ENCODE data around the gene ZNF385B.

GRCh38 chr2:179579800-179580199 is 281.6 kb downstream of the ZNF385B start:
- TF ChIP-seq, protein P1, sequence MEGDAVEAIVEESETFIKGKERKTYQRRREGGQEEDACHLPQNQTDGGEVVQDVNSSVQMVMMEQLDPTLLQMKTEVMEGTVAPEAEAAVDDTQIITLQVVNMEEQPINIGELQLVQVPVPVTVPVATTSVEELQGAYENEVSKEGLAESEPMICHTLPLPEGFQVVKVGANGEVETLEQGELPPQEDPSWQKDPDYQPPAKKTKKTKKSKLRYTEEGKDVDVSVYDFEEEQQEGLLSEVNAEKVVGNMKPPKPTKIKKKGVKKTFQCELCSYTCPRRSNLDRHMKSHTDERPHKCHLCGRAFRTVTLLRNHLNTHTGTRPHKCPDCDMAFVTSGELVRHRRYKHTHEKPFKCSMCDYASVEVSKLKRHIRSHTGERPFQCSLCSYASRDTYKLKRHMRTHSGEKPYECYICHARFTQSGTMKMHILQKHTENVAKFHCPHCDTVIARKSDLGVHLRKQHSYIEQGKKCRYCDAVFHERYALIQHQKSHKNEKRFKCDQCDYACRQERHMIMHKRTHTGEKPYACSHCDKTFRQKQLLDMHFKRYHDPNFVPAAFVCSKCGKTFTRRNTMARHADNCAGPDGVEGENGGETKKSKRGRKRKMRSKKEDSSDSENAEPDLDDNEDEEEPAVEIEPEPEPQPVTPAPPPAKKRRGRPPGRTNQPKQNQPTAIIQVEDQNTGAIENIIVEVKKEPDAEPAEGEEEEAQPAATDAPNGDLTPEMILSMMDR (IDR thresholded peaks at IDR 0.05; ENCODE audit: low read depth, low read length), result no peak
- TF ChIP-seq EZH2phosphoT487 (IDR thresholded peaks at IDR 0.05; ENCODE audit: low read depth), result no peak
